ENCODE measurements around the gene CCDC102B.

The CCDC102B gene

GRCh38 chr18:68983126-68983525 lies 185.2 kb downstream of the CCDC102B start:
- no peak for TF ChIP-seq CTCF (IDR thresholded peaks at IDR 0.05; ENCODE audit: low read depth, low read length, missing control alignments)

DNA sequence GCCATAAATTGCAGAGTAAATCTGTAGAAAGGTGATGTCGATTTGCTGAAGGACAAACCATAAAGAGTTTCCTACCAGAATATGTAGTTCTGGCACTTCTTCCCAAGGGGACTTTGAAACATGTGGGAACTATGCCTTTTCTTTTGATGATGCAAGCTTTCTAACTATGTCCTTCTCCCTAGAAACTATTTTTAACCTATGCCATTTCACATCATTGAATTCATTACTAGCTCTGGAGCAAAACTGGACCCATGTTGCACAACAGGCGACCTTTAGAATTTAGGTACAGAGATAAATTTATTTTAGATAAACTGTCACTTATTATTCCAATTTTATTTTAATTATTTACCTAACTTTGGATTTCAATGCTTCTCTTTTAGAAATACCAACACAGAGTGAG lies 186.5 kb downstream of the CCDC102B start:
- DNase-seq (ENCODE audit: low read depth): no peak
- TF ChIP-seq CTCF (IDR thresholded peaks at IDR 0.05; ENCODE audit: low read depth, low read length, missing control alignments): no peak
- no peak overlapping the region for H3K4me3 ChIP-seq (ENCODE audit: low read depth, low read length)

More at GRCh38 chr18:68983126-68983525, 185.2 kb downstream of the CCDC102B start:
- DNase-seq (ENCODE audit: low read depth): no peak
- H3K4me3 ChIP-seq (ENCODE audit: low read depth, low read length): no peak overlapping the region

DNA sequence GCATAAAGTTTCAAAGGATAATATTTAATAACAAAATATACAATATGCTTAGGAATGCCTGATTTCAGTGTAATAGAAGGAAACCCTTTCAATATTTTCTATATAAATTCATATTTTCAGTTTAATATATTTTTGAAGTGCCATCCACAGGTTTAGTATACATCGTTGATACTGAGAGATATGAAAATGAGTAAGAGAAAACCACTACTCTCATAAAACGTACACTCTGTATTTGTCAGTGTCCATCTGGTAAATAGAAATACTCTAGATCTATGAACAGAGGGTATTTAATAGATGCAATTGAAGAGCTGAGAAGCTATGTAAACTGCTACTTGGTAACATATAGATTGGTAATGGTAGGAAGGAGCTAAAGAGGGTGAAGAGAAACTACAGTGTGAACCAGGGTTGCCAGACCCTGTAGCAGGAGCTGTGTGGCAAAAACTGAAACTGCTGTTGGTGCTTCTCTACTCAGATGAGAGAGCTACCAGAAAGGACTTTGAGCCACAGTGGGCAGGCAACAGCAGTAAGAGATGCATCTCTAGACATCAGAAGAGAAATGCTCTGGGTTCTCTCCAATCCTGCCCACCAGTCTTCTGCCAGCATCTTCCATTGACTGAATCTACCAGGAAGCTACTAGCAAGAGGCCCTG lies 187.4 kb downstream of the CCDC102B start:
- no peak for TF ChIP-seq CTCF (IDR thresholded peaks at IDR 0.05; ENCODE audit: low read depth, low read length, missing control alignments)
- no peak overlapping the region for H3K4me3 ChIP-seq (ENCODE audit: low read depth, low read length)
- DNase-seq (ENCODE audit: low read depth): no peak

GRCh38 chr18:68991286-68991685 lies 193.4 kb downstream of the CCDC102B start:
- DNase-seq (ENCODE audit: low read depth): no peak
- TF ChIP-seq CTCF (IDR thresholded peaks at IDR 0.05; ENCODE audit: low read depth, low read length, missing control alignments): no peak
- no peak overlapping the region for H3K4me3 ChIP-seq (ENCODE audit: low read depth, low read length)

DNA sequence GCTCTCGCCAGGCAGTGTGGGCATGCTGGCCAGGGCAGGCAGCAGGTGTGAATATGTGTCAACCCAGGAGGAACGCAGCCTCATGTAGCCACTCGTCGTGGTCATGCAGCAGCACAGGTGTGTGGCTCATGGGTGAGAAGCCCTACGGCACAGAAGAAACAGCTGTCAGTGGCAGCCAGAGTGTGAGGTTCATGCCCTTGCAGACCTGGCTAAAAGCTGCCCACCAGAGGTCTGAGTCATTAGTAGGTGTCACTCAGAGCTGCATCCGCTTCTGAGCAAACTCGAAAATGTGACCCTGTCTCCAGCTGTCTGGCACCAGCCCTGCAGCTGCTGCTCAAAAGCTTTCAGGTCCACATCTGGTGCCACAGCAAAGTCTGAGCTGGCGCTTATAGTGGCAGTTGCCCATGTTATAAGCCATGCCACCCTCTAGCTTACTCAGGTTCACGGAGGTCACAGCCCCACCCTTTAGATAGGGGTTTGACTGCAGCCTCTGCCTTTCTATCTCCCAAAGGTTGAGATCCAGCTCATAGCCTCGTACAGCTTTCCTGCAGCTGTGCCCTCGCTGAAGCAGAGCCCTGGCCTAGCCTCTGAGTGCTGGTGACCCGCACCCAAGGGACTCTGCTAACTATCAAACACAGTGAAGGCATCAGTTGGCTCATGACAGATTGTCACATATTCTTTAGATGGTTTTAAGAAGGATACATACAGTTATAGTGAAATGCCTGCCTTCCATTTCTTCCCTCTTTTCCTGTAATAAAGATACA lies 195.0 kb downstream of the CCDC102B start:
- no peak overlapping the region for H3K4me3 ChIP-seq (ENCODE audit: low read depth, low read length)
- TF ChIP-seq CTCF (IDR thresholded peaks at IDR 0.05; ENCODE audit: low read depth, low read length, missing control alignments): no peak
- DNase-seq (ENCODE audit: low read depth): no peak

- H3K4me3 ChIP-seq (ENCODE audit: low read depth, low read length): no peak overlapping the region
- TF ChIP-seq CTCF (IDR thresholded peaks at IDR 0.05; ENCODE audit: low read depth, low read length, missing control alignments): no peak
- no peak for DNase-seq (ENCODE audit: low read depth)
These were observed 197.8 kb downstream of the CCDC102B start for GRCh38 chr18:68995675-68996074.

All from GM12864 (cell line).